Measurements from ENCODE around the gene EFR3B. TPM values are rescaled to one million over a fixed set of nuclear protein-coding genes. Genes with fewer than 3 reads are reported as not detected.

The EFR3B gene
- total and polyA plus RNA-seq, 2 of the 4 experiments (the other 2 are of a cell fraction), result 0.38 to 0.90 TPM

DNA sequence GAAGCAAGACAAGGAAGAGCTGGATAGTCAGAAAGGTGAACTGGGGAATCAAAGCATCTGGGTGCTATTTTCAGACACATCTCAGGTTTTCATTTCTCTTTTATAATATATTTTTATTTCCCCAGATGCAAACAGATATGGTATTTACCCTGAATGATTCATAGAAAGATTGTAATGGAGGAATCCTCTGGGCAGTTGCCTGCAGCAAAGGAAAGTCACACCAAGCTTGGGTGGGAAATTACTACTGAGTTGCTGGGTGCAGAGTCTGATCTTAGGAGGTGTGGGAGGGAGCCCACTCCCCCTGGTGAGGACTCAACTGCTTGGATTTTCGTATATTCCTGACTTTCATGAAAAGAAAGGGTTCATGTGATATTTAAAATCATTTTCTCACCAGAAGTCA lies 2.1 kb downstream of the EFR3B start (continued):
- TF ChIP-seq MAZ (IDR thresholded peaks at IDR 0.05; ENCODE audit: borderline replicate concordance, low read depth, low read length) (no peak), RCOR1 (IDR thresholded peaks at IDR 0.05; ENCODE audit: insufficient replicate concordance, low read length) (no peak), POLR2A (IDR thresholded peaks at IDR 0.05; ENCODE audit: low read depth, low read length) (no peak)

DNA sequence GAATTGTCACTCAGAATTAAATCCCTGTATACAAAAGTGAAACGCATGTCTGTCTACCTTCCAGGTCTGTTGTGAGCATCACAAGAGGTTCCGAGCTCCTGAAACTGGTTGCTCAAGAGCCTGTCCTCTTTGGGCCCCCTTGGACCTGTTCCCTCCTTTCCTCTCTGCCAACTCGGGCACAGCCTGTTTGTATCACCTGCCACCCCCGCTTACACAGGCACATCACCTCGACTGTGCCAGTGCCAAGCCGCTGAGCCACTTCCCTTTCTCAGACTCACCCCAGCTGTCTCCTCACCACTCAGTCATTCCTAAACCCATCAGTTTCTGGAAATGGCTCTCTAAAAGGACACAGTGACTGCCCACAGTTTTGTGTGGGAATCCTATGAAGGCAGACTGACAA lies 3.1 kb downstream of the EFR3B start:
- Histone ChIP-seq H4K5ac (ENCODE audit: low read depth, low read length) (no peak overlapping the region), H3K4me2 (ENCODE audit: low read depth, low read length) (no peak overlapping the region), H2BK5ac (ENCODE audit: low read depth, low read length, poor library complexity, severe bottlenecking) (no peak overlapping the region), H2AFZ (replicated peaks; ENCODE audit: low read length, poor library complexity) (no peak overlapping the region), H2BK120ac (ENCODE audit: low read depth, low read length) (no peak overlapping the region), H2BK15ac (ENCODE audit: low read depth, low read length) (no peak overlapping the region), H3K79me1 (ENCODE audit: low read depth in 1 of 2, low read length in 2 of 2) (no peaks in the 10 kb centered on the region), H3K56ac (ENCODE audit: extremely low read depth, insufficient read depth, low read length) (no peak overlapping the region), H3K4ac (ENCODE audit: low read depth, low read length) (no peak overlapping the region), H3K9me1 (ENCODE audit: insufficient read depth, low read length) (peaks cover 4% of the 10 kb centered on the region; the same call in 1 of the 2 replicates), H2AK9ac (replicated peaks; ENCODE audit: low read depth, low read length, poor library complexity) (no peak overlapping the region), H3K4me1 (ENCODE audit: control insufficient read depth, insufficient read depth, low read length) (peaks cover 10% of the 10 kb centered on the region), H3K9me3 (ENCODE audit: control insufficient read depth, insufficient read depth, low read length) (no peaks in the 10 kb centered on the region), H3K23ac (ENCODE audit: low read depth, low read length) (0 out of 2 replicates have a peak overlapping the region, but pooled peaks have one; percentile 10), H3K4me3 (ENCODE audit: insufficient read depth, low read depth, low read length) (no peak overlapping the region), H3K9ac (ENCODE audit: low read depth, low read length) (no peak overlapping the region), H2BK20ac (ENCODE audit: low read depth, low read length) (no peak overlapping the region), H4K8ac (ENCODE audit: low read depth in 2 of 2, low read length in 2 of 2) (no peak overlapping the region), H3K18ac (ENCODE audit: low read depth, low read length) (no peak overlapping the region), H3K36me3 (ENCODE audit: control insufficient read depth, insufficient read depth, low read length) (no peaks in the 10 kb centered on the region), H3K14ac (replicated peaks; ENCODE audit: low read depth, low read length) (no peak overlapping the region), H3K27ac (ENCODE audit: insufficient read depth, low read length) (no peak overlapping the region), H4K91ac (ENCODE audit: insufficient read depth, low read depth, low read length) (no peak overlapping the region), H3K27me3 (ENCODE audit: control insufficient read depth, insufficient read depth, low read length) (peaks cover 6% of the 10 kb centered on the region; the same call in 1 of the 2 replicates), H2AK5ac (ENCODE audit: low read depth, low read length) (no peak overlapping the region), H4K20me1 (ENCODE audit: insufficient read depth, low read length) (peaks cover 6% of the 10 kb centered on the region)
- BruUV-seq (replicated peaks), result no TSS peak
- DNase-seq (no peak), ATAC-seq (ENCODE audit: low read depth) (no peak)
- intact Hi-C loops (cut with micrococcal nuclease) (loop anchor here (5.0 kb wide), 5 partner anchors 32 to 152 kb away; partner anchors contain the start of gene DNAJC27), in situ Hi-C loops (cut with MboI; ENCODE audit: low sequenced_read_pairs) (no loop called here), dilution Hi-C loops (cut with HindIII; ENCODE audit: low sequenced_read_pairs, unreplicated experiment) (no loop called here)
- WGBS, 2 experiments (ENCODE audit: extremely low coverage in 2 of 2, insufficient read length in 1 of 2), result 82% methylated on average over 3 of the region's 6 CpGs; no CpG with 5 or more reads in 1 of the 2 experiments
- ChIA-PET CTCF (no interaction called here), POLR2A (ENCODE audit: unreplicated experiment) (no interaction called here)
- TF ChIP-seq, protein P1, sequence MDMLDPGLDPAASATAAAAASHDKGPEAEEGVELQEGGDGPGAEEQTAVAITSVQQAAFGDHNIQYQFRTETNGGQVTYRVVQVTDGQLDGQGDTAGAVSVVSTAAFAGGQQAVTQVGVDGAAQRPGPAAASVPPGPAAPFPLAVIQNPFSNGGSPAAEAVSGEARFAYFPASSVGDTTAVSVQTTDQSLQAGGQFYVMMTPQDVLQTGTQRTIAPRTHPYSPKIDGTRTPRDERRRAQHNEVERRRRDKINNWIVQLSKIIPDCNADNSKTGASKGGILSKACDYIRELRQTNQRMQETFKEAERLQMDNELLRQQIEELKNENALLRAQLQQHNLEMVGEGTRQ (IDR thresholded peaks at IDR 0.05; ENCODE audit: low read depth, low read length), result no peak
- no peak for TF ChIP-seq CHD1 (IDR thresholded peaks at IDR 0.05; ENCODE audit: low read depth, low read length)
- no peak for TF ChIP-seq RAD21 (IDR thresholded peaks at IDR 0.05; ENCODE audit: low read length)
- no peak for TF ChIP-seq RFX5 (IDR thresholded peaks at IDR 0.05; ENCODE audit: low read depth, low read length)
- TF ChIP-seq SMC3 (IDR thresholded peaks at IDR 0.05; ENCODE audit: low read depth, low read length), result no peak
- TF ChIP-seq, protein P2, sequence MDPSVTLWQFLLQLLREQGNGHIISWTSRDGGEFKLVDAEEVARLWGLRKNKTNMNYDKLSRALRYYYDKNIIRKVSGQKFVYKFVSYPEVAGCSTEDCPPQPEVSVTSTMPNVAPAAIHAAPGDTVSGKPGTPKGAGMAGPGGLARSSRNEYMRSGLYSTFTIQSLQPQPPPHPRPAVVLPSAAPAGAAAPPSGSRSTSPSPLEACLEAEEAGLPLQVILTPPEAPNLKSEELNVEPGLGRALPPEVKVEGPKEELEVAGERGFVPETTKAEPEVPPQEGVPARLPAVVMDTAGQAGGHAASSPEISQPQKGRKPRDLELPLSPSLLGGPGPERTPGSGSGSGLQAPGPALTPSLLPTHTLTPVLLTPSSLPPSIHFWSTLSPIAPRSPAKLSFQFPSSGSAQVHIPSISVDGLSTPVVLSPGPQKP (IDR thresholded peaks at IDR 0.05; ENCODE audit: borderline replicate concordance, low read depth, low read length), result no peak
- no peak for TF ChIP-seq FOS (IDR thresholded peaks at IDR 0.05; ENCODE audit: low read depth, low read length)
- no peak for TF ChIP-seq MAFK (IDR thresholded peaks at IDR 0.05; ENCODE audit: low read depth, low read length)
- no peak for TF ChIP-seq MAZ (IDR thresholded peaks at IDR 0.05; ENCODE audit: borderline replicate concordance, low read depth, low read length)
- TF ChIP-seq, protein P3, sequence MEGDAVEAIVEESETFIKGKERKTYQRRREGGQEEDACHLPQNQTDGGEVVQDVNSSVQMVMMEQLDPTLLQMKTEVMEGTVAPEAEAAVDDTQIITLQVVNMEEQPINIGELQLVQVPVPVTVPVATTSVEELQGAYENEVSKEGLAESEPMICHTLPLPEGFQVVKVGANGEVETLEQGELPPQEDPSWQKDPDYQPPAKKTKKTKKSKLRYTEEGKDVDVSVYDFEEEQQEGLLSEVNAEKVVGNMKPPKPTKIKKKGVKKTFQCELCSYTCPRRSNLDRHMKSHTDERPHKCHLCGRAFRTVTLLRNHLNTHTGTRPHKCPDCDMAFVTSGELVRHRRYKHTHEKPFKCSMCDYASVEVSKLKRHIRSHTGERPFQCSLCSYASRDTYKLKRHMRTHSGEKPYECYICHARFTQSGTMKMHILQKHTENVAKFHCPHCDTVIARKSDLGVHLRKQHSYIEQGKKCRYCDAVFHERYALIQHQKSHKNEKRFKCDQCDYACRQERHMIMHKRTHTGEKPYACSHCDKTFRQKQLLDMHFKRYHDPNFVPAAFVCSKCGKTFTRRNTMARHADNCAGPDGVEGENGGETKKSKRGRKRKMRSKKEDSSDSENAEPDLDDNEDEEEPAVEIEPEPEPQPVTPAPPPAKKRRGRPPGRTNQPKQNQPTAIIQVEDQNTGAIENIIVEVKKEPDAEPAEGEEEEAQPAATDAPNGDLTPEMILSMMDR (conservative IDR thresholded peaks at IDR 0.05; ENCODE audit: low read depth, low read length), result no peak
- no peak for TF ChIP-seq RCOR1 (IDR thresholded peaks at IDR 0.05; ENCODE audit: insufficient replicate concordance, low read length)
- TF ChIP-seq MXI1 (IDR thresholded peaks at IDR 0.05; ENCODE audit: borderline replicate concordance, low read depth, low read length), result no peak
- TF ChIP-seq BHLHE40 (IDR thresholded peaks at IDR 0.05; ENCODE audit: low read depth, low read length), result no peak
- TF ChIP-seq POLR2A (IDR thresholded peaks at IDR 0.05; ENCODE audit: low read depth, low read length), result no peak

All from IMR-90 (cell line).